K562 (cell line): ENCODE measurements around the gene MME. TPM values are rescaled to one million over a fixed set of nuclear protein-coding genes. Genes with fewer than 3 reads are reported as not detected.

Source experiments
- ATAC-seq: fragments of 200-7000 bp; cut with Tn5 transposase; 3 replicates; pipeline ENCODE4 v1.9.1; 2020; ENCODE audit warnings: moderate library complexity
- BruUV-seq: library from RNA; stranded (reverse); fragments of 400-500 nt; replicated peaks from 2 replicates; lab custom pipeline; 2021; lab: Mats Ljungman, UMichigan
- CTCF ChIA-PET: fragments of 300-600 bp; formaldehyde crosslinking; extraction: SDS; loops from one replicate; lab custom pipeline; 2021; ENCODE audit warnings: low intra/inter-chr PET ratio; lab: Yijun Ruan, JAX
- POLR2A ChIA-PET: fragments of 300-600, 350-650 bp; sonication (Branson Sonifier 250); formaldehyde crosslinking; extraction: SDS; loops from one replicate; lab custom pipeline; 2021; ENCODE audit warnings: antibody characterized with exemption, inconsistent platforms; lab: Yijun Ruan, JAX
- DNase-seq, 4 experiments: peaks; one replicate each; pipeline versions ENCODE4 v3.0.0 to v3.0.0-alpha.2; 2011 to 2018; ENCODE audit warnings: low spot score in 3 of 4, mixed read lengths in 3 of 4; ENCODE audit errors: extremely low read depth in 1 of 4
- FAIRE-seq: peaks from 2 replicates; lab custom pipeline; 2011; peaks lifted over from hg19 to GRCh38; lab: Jason Lieb, UNC
- H2AFZ ChIP-seq: 2 replicates; pipeline ENCODE4 v1.6.0; 2011; ENCODE audit warnings: low read depth, low read length, control low read depth, inconsistent platforms
- H3K27ac ChIP-seq: fragments of 200-600 bp; 3 replicates; pipeline ENCODE4 v1.8.0; 2011; ENCODE audit warnings: low read depth, mild to moderate bottlenecking, control low read depth, inconsistent platforms, low read length, moderate library complexity, mixed read lengths; ENCODE audit errors: extremely low read depth
- H3K27me3 ChIP-seq, 2 experiments: fragments of 300-600 bp in 1 of 2; 2 replicates in 1 of 2; 3 replicates in 1 of 2; pipeline versions ENCODE4 v1.6.0 to v1.8.0; 2011; ENCODE audit warnings: inconsistent platforms in 2 of 2, low read length in 2 of 2, mild to moderate bottlenecking in 1 of 2, mixed read lengths in 1 of 2, moderate library complexity in 1 of 2; ENCODE audit not compliant: control insufficient read depth in 2 of 2, insufficient read depth in 2 of 2
- H3K36me3 ChIP-seq: fragments of 300-600 bp; 3 replicates; pipeline ENCODE4 v1.8.0; 2011; ENCODE audit warnings: mild to moderate bottlenecking, low read length, inconsistent platforms; ENCODE audit not compliant: control insufficient read depth, insufficient read depth
- H3K4me1 ChIP-seq, 2 experiments: fragments of 200-600 bp in 1 of 2; replicated peaks in 1 of 2; 2 replicates in 1 of 2; 3 replicates in 1 of 2; pipeline versions ENCODE4 v1.5.1 to v1.8.0; 2011; ENCODE audit warnings: inconsistent platforms in 2 of 2, low read length in 2 of 2, mild to moderate bottlenecking in 1 of 2, mixed read lengths in 1 of 2, moderate library complexity in 1 of 2; ENCODE audit not compliant: control insufficient read depth in 2 of 2, insufficient read depth in 2 of 2
- H3K4me2 ChIP-seq: 2 replicates; pipeline ENCODE4 v1.6.1; 2011; ENCODE audit warnings: low read length, control low read depth, inconsistent platforms, mixed read lengths; ENCODE audit not compliant: insufficient read depth
- H3K4me3 ChIP-seq: fragments of 200-600 bp; sonication (generic), shearing (Covaris generic); 2 replicates; pipeline ENCODE4 v1.5.1; 2016; ENCODE audit warnings: control low read depth, inconsistent platforms
- H3K79me2 ChIP-seq: fragments of 200-600 bp; 3 replicates; pipeline ENCODE4 v1.8.0; 2011; ENCODE audit warnings: low read length, inconsistent platforms; ENCODE audit not compliant: control insufficient read depth, insufficient read depth
- H3K9ac ChIP-seq, 2 experiments: 2 replicates each; pipeline versions ENCODE4 v1.6.0 to v1.6.1; 2011; ENCODE audit warnings: low read depth in 2 of 2, low read length in 2 of 2, control low read depth in 1 of 2, inconsistent platforms in 1 of 2, mild to moderate bottlenecking in 1 of 2, mixed read lengths in 1 of 2; ENCODE audit not compliant: insufficient read depth in 1 of 2
- H3K9me1 ChIP-seq: one replicate; pipeline ENCODE4 v1.6.0; 2011; ENCODE audit warnings: inconsistent platforms, mild to moderate bottlenecking, low read length, moderate library complexity; ENCODE audit not compliant: control insufficient read depth, insufficient read depth
- H3K9me3 ChIP-seq: replicated peaks from 2 replicates; pipeline ENCODE4 v1.5.1; 2011; ENCODE audit warnings: low read depth, low read length, inconsistent platforms; ENCODE audit not compliant: control insufficient read depth, insufficient read depth
- H4K20me1 ChIP-seq: replicated peaks from 2 replicates; pipeline ENCODE4 v1.6.1; 2011; ENCODE audit warnings: low read length, inconsistent platforms, mixed read lengths; ENCODE audit not compliant: control insufficient read depth, insufficient read depth
- ARID1B ChIP-seq: fragments of 450-650 bp; IDR thresholded peaks from 2 replicates; pipeline ENCODE4 v1.6.1; 2016; ENCODE audit warnings: antibody characterized with exemption, mild to moderate bottlenecking, inconsistent platforms
- CEBPG ChIP-seq, 3 experiments: fragments of 200-800 bp in 1 of 3; sonication (Bioruptor generic) in 1 of 3; sonication (generic) in 1 of 3; formaldehyde crosslinking in 1 of 3; IDR thresholded peaks in 2 of 3; conservative IDR thresholded peaks in 1 of 3; 2 replicates each; pipeline versions ENCODE4 v1.6.1 to v1.8.0; 2016 to 2022; ENCODE audit warnings: missing compliant biosample characterization in 2 of 3, missing genetic modification characterization in 2 of 3, mild to moderate bottlenecking in 1 of 3, missing genetic modification reagents in 1 of 3
- DMBX1 ChIP-seq: fragments of 250-450 bp; sonication (Bioruptor Pico); IDR thresholded peaks from 2 replicates; pipeline ENCODE4 v1.8.0; 2022; ENCODE audit warnings: inconsistent platforms, mild to moderate bottlenecking, moderate library complexity, borderline replicate concordance
- FOXO4 ChIP-seq: fragments of 450-650 bp; formaldehyde crosslinking; IDR thresholded peaks from 2 replicates; pipeline ENCODE4 v1.4.0; 2020; ENCODE audit warnings: mild to moderate bottlenecking, moderate library complexity
- GABPB2 ChIP-seq: fragments of 250-450 bp; sonication (Bioruptor Pico); conservative IDR thresholded peaks from 2 replicates; pipeline ENCODE4 v1.5.1; 2021; ENCODE audit warnings: mild to moderate bottlenecking
- HIVEP1 ChIP-seq: fragments of 250-450 bp; sonication (Bioruptor Pico); IDR thresholded peaks from 2 replicates; pipeline ENCODE4 v1.4.0; 2020; ENCODE audit warnings: mild to moderate bottlenecking
- IRF9 ChIP-seq: fragments of 450-650 bp; IDR thresholded peaks from 2 replicates; pipeline ENCODE4 v1.6.1; 2016; ENCODE audit warnings: missing biosample characterization, missing genetic modification characterization
- JUN ChIP-seq, 2 experiments: sonication (generic) in 1 of 2; formaldehyde crosslinking in 1 of 2; IDR thresholded peaks; 2 replicates each; pipeline versions ENCODE4 v1.6.1 to v1.8.0; 2012 to 2022; ENCODE audit warnings: borderline replicate concordance in 2 of 2, mild to moderate bottlenecking in 2 of 2, improper control_type of control experiment in 1 of 2, low read depth in 1 of 2, low read length in 1 of 2, missing genetic modification reagents in 1 of 2
- MCM3 ChIP-seq: fragments of 450-650 bp; IDR thresholded peaks from 2 replicates; pipeline ENCODE4 v1.6.1; 2016
- NFE2L1 ChIP-seq: fragments of 450-650 bp; IDR thresholded peaks from 2 replicates; pipeline ENCODE4 v1.6.1; 2016; ENCODE audit warnings: missing genetic modification characterization, low read depth, mild to moderate bottlenecking, missing compliant biosample characterization, moderate library complexity, borderline replicate concordance
- NR2C1 ChIP-seq, 2 experiments: fragments of 450-650 bp; IDR thresholded peaks; 2 replicates each; pipeline ENCODE4 v1.6.1; 2017; ENCODE audit warnings: mild to moderate bottlenecking in 2 of 2, antibody characterized with exemption in 1 of 2, inconsistent platforms in 1 of 2, missing compliant biosample characterization in 1 of 2, missing genetic modification characterization in 1 of 2
- POLR3A ChIP-seq: IDR thresholded peaks from 2 replicates; pipeline ENCODE4 v1.6.1; 2011; ENCODE audit warnings: borderline replicate concordance, mild to moderate bottlenecking, moderate library complexity; ENCODE audit not compliant: insufficient read length, insufficient read depth; ENCODE audit errors: extremely low read depth
- SAFB2 ChIP-seq: fragments of 200-400 bp; formaldehyde crosslinking; IDR thresholded peaks from 2 replicates; pipeline ENCODE4 v1.6.1; 2018; ENCODE audit warnings: borderline replicate concordance, low read length, low read depth, moderate library complexity; ENCODE audit not compliant: severe bottlenecking
- TARDBP ChIP-seq: fragments of 450-650 bp; IDR thresholded peaks from 2 replicates; pipeline ENCODE4 v1.6.1; 2016
- ZNF184 ChIP-seq: sonication (generic); formaldehyde crosslinking; IDR thresholded peaks from 2 replicates; pipeline ENCODE4 v1.5.0; 2020; ENCODE audit warnings: missing genetic modification reagents
- ZNF76 ChIP-seq: fragments of 250-450 bp; sonication (Bioruptor Pico); IDR thresholded peaks from 2 replicates; pipeline ENCODE4 v1.4.0; 2020; ENCODE audit warnings: mild to moderate bottlenecking, moderate library complexity, borderline replicate concordance
- ZNF830 ChIP-seq: fragments of 250-450 bp; sonication (Bioruptor Pico); IDR thresholded peaks from 2 replicates; pipeline ENCODE4 v1.5.0; 2021; ENCODE audit warnings: mild to moderate bottlenecking
- WGBS: fragments of 100-300 bp; shearing (Covaris generic); methylation state at CpG from one replicate; pipeline ENCODE4 v1.1.6; 2016; ENCODE audit warnings: low coverage, mixed read lengths; ENCODE audit not compliant: insufficient coverage; ENCODE audit errors: missing lambda C conversion rate; 5-methylcytosine and 5-hydroxymethylcytosine counted together
- in situ Hi-C: fragments of 300-500 bp; cut with MboI; formaldehyde crosslinking; loops from 4 replicates; pipeline ENCODE4 v1.15.0; 2018; ENCODE audit warnings: inconsistent platforms, mixed read lengths
- intact Hi-C: fragments of 100-400 bp; cut with micrococcal nuclease; formaldehyde crosslinking; loops from 2 replicates; pipeline ENCODE4 v1.14.2; 2022
- polyA plus RNA-seq, 8 experiments: library from polyadenylated mRNA; depleted of rRNA in 4 of 8; stranded (reverse) in 5 of 8; unstranded in 3 of 8; fragments of >200 nt; fragmentation: Nextera tagmentation in 2 of 8; fragmentation: Illumina TruSeq in 1 of 8; extraction: Ambion mirVana in 2 of 8; extraction: Trizol in 1 of 8; gene quantifications; 2 replicates each; pipeline versions ENCODE4 v1.2.1 to v1.2.3, GENCODE V29; 2011 to 2014; ENCODE audit warnings: inconsistent platforms in 1 of 8, missing spikeins in 1 of 8
- total RNA-seq, 7 experiments: library from RNA; depleted of rRNA in 6 of 7; stranded (reverse); fragments of >200 nt in 6 of 7; fragmentation: Illumina TruSeq in 2 of 7; extraction: Trizol in 2 of 7; gene quantifications; 2 replicates each; pipeline versions ENCODE4 v1.2.1 to v1.2.3, GENCODE V29; 2011 to 2021; ENCODE audit warnings: low replicate concordance in 1 of 7
- TF ChIP-seq, protein P1 (sequence below): fragments of 250-450 bp; sonication (Bioruptor Pico); IDR thresholded peaks from 2 replicates; pipeline ENCODE4 v1.8.0; 2021; ENCODE audit warnings: moderate library complexity, mild to moderate bottlenecking, inconsistent platforms

MME gene
- total and polyA plus RNA-seq, 9 of the 15 experiments (the other 6 are each of a cell fraction or from before 2014, with no cell fraction given): 0.80 to 8.6 (median 2.5) TPM

GRCh38 chr3:155110022-155110421 lies 29.9 kb downstream of the MME start:
- no TSS peak for BruUV-seq
- H3K27ac ChIP-seq: no peak overlapping the region
- no peaks in the 10 kb centered on the region; a peak in 1 of 5 replicates for H3K4me1 ChIP-seq
- FAIRE-seq (no peak), DNase-seq (no peak), ATAC-seq (no peak)
- WGBS: 15% methylated on average over 4 of the region's 4 CpGs
- CTCF ChIA-PET: no interaction called here
- H3K79me2 ChIP-seq: no peaks in the 10 kb centered on the region
- intact Hi-C loops: no loop called here
- no peaks in the 10 kb centered on the region for H3K27me3 ChIP-seq
- H3K9ac ChIP-seq: no peak overlapping the region
- H4K20me1 ChIP-seq: no peaks in the 10 kb centered on the region
- in situ Hi-C loops: no loop called here
- H3K9me1 ChIP-seq: no peaks in the 10 kb centered on the region
- H2AFZ ChIP-seq: no peak overlapping the region
- H3K4me3 ChIP-seq: no peak overlapping the region
- TF ChIP-seq IRF9 (tag): no peak
- TF ChIP-seq, protein P1, sequence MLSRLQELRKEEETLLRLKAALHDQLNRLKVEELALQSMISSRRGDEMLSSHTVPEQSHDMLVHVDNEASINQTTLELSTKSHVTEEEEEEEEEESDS: no peak
- no peak for TF ChIP-seq POLR3A
- TF ChIP-seq ZNF830 (CRISPR knock-in tag): no peak
- no peak for TF ChIP-seq NR2C1 (IDR thresholded peaks at IDR 0.05)
- no peak for TF ChIP-seq NR2C1 (tag; IDR thresholded peaks at IDR 0.05)
- TF ChIP-seq DMBX1 (CRISPR knock-in tag): no peak
- no peak for TF ChIP-seq NFE2L1 (tag)
- TF ChIP-seq ZNF76 (CRISPR knock-in tag): no peak
- no peak for TF ChIP-seq ZNF184
- TF ChIP-seq MCM3: no peak
- TF ChIP-seq CEBPG (CRISPR knock-in tag; IDR thresholded peaks at IDR 0.05): no peak
- TF ChIP-seq CEBPG (tag; conservative IDR thresholded peaks at IDR 0.05 in 1 of 2, IDR thresholded peaks at IDR 0.05 in 1 of 2): no peak
- TF ChIP-seq ARID1B: no peak
- no peak for TF ChIP-seq HIVEP1 (CRISPR knock-in tag)
- no peak for TF ChIP-seq FOXO4 (CRISPR knock-in tag)
- no peak for TF ChIP-seq SAFB2
- no peak for TF ChIP-seq TARDBP
- no peak for TF ChIP-seq JUN (IDR thresholded peaks at IDR 0.05; ENCODE audit: borderline replicate concordance, low read depth, low read length)
- TF ChIP-seq JUN (CRISPR knock-in tag; IDR thresholded peaks at IDR 0.05; ENCODE audit: borderline replicate concordance): no peak
- TF ChIP-seq GABPB2 (CRISPR knock-in tag): no peak
- no peaks in the 10 kb centered on the region for H3K36me3 ChIP-seq
- H3K9me3 ChIP-seq: no peaks in the 10 kb centered on the region
- H3K4me2 ChIP-seq: no peak overlapping the region
- POLR2A ChIA-PET: interaction anchor here (0.9 to 1.2 kb wide), 2 partner anchors 9 to 12 kb away, joined by 4 read pairs; no protein-coding TSS in a partner anchor
